NT2/D1 (cell line): ENCODE measurements around the gene UBE4A.

Experiments
- YY1 ChIP-seq: IDR thresholded peaks from 2 replicates; pipeline ENCODE4 v1.6.1; 2011; ENCODE audit not compliant: insufficient read length, insufficient read depth
- ZNF274 ChIP-seq: IDR thresholded peaks from 2 replicates; pipeline ENCODE4 v1.6.1; 2011; ENCODE audit warnings: mild to moderate bottlenecking, low read depth, low read length

DNA sequence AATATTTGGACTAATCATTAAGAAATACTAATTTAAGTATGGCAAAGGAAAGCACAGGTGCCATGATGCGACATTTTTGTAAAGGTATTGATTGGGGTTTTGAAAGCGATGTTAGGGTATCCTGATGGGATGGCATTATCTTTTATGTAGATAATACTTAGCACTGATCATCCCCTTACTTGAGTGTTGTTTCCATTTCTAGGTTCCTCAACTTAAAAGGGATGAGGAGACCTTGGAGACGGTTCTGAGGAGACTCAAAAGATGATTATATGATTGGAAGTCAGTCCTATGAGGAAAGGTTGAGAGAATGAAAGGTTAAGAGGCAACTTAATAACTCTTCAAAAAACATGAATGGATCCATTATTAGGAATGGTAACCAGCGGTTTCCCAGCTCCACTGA, 88.0 kb downstream of the UBE4A start:
- no peak for TF ChIP-seq YY1
- TF ChIP-seq ZNF274: no peak
